ENCODE results near the gene KIFC3. TPM values are rescaled to one million over a fixed set of nuclear protein-coding genes. Genes with fewer than 3 reads are reported as not detected.

The KIFC3 gene
- total RNA-seq, 1 donor from 2014 or later: 96.9 TPM

DNA sequence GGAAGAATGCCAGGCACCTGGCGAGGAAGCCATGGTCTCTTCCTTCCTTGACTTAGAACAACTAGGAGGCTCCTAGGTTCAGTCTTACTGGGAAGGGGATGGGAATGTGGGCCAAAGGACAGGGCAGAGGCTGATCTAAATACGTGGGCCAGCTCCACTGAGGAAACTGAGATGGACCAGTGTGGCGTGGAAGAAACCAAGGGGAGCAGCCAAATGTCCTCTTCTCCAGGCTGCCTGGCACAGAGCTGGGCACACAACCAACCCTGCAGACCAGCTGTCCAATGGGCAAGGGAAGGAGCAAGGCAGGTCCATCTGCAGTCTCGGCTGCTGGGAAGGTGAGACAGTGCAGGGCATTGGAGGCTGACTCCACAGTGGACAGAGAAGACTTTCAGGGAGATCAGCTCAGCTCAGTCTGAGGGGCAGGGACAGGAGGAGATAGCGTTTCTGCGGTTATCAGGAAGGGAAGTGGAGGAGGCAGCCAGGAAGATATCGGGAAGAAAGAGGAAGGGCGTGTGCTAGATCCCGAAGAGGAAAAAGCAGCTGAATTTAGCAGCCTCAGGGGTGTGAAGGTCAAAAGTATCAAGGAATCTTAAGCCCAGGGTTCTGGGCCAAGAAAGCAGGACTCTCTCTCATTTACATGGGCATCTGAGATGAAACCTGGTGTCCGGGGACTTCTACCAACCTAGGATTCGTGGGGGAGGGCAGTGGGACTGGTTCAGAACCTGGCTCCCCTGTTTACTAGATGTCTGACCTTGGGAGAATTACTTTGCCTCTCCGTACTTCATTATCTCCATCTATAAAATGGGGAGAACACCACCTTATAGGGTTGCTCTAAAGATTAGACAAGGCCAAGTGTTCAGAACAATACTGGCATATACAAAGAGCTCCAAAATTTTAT lies 1.8 kb downstream of the KIFC3 start:
- peak overlapping the region; percentile 92 for H3K4me3 Mint-ChIP-seq (ENCODE audit: unreplicated experiment)
- no peaks in the 10 kb centered on the region for H3K27me3 Mint-ChIP-seq (ENCODE audit: low read depth, unreplicated experiment)
- Histone ChIP-seq H3K79me2 (ENCODE audit: insufficient read depth, low read length) (peaks cover 59% of the 10 kb centered on the region), H3K4me2 (ENCODE audit: low read length) (peak overlapping the region; percentile 95), H3K4me3 (ENCODE audit: insufficient read depth, low read depth, low read length) (peak overlapping the region; percentile 86), H2AFZ (ENCODE audit: low read depth, low read length) (no peak overlapping the region), H3K36me3 (ENCODE audit: insufficient read depth, low read length) (peaks cover 9% of the 10 kb centered on the region), H3K9ac (ENCODE audit: low read length) (peak overlapping the region; percentile 96), H4K20me1 (ENCODE audit: insufficient read depth, low read length) (peaks cover 58% of the 10 kb centered on the region), H3K27ac (ENCODE audit: low read depth, low read length) (peak overlapping the region; percentile 92), H3K4me1 (ENCODE audit: insufficient read depth, low read length) (peaks cover 39% of the 10 kb centered on the region), H3K27me3 (ENCODE audit: insufficient read depth, low read length) (no peaks in the 10 kb centered on the region), H3K9me3 (ENCODE audit: insufficient read depth, low read depth, low read length) (no peaks in the 10 kb centered on the region)
- FAIRE-seq (no peak), DNase-seq (ENCODE audit: low read depth) (no peak)
- H3K27ac Mint-ChIP-seq (ENCODE audit: unreplicated experiment): peak overlapping the region; percentile 54
- H3K36me3 Mint-ChIP-seq (ENCODE audit: low read depth, unreplicated experiment): no peaks in the 10 kb centered on the region
- peaks cover 48% of the 10 kb centered on the region for H3K4me1 Mint-ChIP-seq (ENCODE audit: low read depth, unreplicated experiment)
- TF ChIP-seq EZH2 (IDR thresholded peaks at IDR 0.05; ENCODE audit: insufficient read depth, low read length): no peak
- TF ChIP-seq, protein P1, sequence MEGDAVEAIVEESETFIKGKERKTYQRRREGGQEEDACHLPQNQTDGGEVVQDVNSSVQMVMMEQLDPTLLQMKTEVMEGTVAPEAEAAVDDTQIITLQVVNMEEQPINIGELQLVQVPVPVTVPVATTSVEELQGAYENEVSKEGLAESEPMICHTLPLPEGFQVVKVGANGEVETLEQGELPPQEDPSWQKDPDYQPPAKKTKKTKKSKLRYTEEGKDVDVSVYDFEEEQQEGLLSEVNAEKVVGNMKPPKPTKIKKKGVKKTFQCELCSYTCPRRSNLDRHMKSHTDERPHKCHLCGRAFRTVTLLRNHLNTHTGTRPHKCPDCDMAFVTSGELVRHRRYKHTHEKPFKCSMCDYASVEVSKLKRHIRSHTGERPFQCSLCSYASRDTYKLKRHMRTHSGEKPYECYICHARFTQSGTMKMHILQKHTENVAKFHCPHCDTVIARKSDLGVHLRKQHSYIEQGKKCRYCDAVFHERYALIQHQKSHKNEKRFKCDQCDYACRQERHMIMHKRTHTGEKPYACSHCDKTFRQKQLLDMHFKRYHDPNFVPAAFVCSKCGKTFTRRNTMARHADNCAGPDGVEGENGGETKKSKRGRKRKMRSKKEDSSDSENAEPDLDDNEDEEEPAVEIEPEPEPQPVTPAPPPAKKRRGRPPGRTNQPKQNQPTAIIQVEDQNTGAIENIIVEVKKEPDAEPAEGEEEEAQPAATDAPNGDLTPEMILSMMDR (IDR thresholded peaks at IDR 0.05; ENCODE audit: insufficient read depth, low read depth, low read length): no peak
- H3K9me3 Mint-ChIP-seq (ENCODE audit: unreplicated experiment): no peaks in the 10 kb centered on the region

DNA sequence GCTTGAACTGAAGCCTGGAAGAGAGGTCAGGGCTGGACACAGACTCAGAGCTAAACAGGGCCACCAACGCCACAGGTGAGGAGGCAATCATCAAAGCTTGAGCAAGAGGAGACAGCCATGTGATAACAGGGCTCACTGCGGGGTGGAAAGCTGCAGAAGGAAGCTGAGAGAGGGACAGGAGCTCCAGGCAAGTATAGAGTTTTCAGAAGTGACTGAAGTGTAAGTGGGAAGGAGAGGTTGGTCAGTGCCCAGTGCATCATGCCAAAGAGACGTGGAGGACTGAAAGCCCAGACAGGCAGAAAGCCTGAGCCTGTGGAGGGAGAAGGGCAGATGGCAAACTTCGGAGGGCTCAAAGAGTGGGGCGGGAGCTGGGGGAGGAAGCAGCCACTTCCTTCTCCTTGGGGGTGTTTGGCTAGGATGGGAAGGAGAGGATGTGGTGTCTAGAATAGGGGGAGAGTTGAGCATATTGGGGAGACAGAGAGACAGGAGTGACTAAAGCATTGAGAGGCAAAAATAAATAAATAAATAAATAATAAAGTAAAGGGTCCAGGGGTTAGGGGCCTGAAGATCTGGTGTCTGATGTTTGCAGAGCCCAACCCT lies 2.6 kb downstream of the KIFC3 start:
- H3K9ac ChIP-seq (ENCODE audit: low read length): no peak overlapping the region
- Mint-ChIP-seq H3K4me3 (ENCODE audit: unreplicated experiment) (peak overlapping the region; percentile 76), H3K4me1 (ENCODE audit: low read depth, unreplicated experiment) (peaks cover 48% of the 10 kb centered on the region), H3K36me3 (ENCODE audit: low read depth, unreplicated experiment) (no peaks in the 10 kb centered on the region), H3K9me3 (ENCODE audit: unreplicated experiment) (no peaks in the 10 kb centered on the region), H3K27ac (ENCODE audit: unreplicated experiment) (no peak overlapping the region), H3K27me3 (ENCODE audit: low read depth, unreplicated experiment) (no peaks in the 10 kb centered on the region)
- H3K36me3 ChIP-seq (ENCODE audit: insufficient read depth, low read length): peaks cover 9% of the 10 kb centered on the region
- TF ChIP-seq, protein P1 (IDR thresholded peaks at IDR 0.05; ENCODE audit: insufficient read depth, low read depth, low read length): no peak
- TF ChIP-seq EZH2 (IDR thresholded peaks at IDR 0.05; ENCODE audit: insufficient read depth, low read length): no peak
- no peaks in the 10 kb centered on the region for H3K9me3 ChIP-seq (ENCODE audit: insufficient read depth, low read depth, low read length)
- H3K27me3 ChIP-seq (ENCODE audit: insufficient read depth, low read length): no peaks in the 10 kb centered on the region
- peaks cover 62% of the 10 kb centered on the region for H3K79me2 ChIP-seq (ENCODE audit: insufficient read depth, low read length)
- H3K27ac ChIP-seq (ENCODE audit: low read depth, low read length): no peak overlapping the region
- H2AFZ ChIP-seq (ENCODE audit: low read depth, low read length): no peak overlapping the region
- FAIRE-seq (no peak), DNase-seq (ENCODE audit: low read depth) (no peak)
- peaks cover 66% of the 10 kb centered on the region for H4K20me1 ChIP-seq (ENCODE audit: insufficient read depth, low read length)
- peak overlapping the region; percentile 86 for H3K4me3 ChIP-seq (ENCODE audit: insufficient read depth, low read depth, low read length)
- H3K4me2 ChIP-seq (ENCODE audit: low read length): peak overlapping the region; percentile 95
- peaks cover 39% of the 10 kb centered on the region for H3K4me1 ChIP-seq (ENCODE audit: insufficient read depth, low read length)
